SK-N-SH (cell line): Measurements from ENCODE around the gene COL4A4. TPM values are rescaled to one million over a fixed set of nuclear protein-coding genes. Genes with fewer than 3 reads are reported as not detected.
A peak's percentile ranks its signal among the peaks of the same experiment; 100 is the strongest.

Source experiments
- CTCF ChIP-seq: fragments of 200-600 bp; sonication (generic); IDR thresholded peaks from 2 replicates; pipeline ENCODE4 v1.6.1; 2017; ENCODE audit warnings: antibody characterized with exemption, mild to moderate bottlenecking, moderate library complexity
- EP300 ChIP-seq, 2 experiments: IDR thresholded peaks; 2 replicates each; pipeline versions ENCODE4 v1.4.0 to v1.6.1; 2012; ENCODE audit warnings: borderline replicate concordance in 1 of 2, low read depth in 1 of 2, low read length in 1 of 2
- GABPA ChIP-seq: IDR thresholded peaks from 2 replicates; pipeline ENCODE4 v1.4.0; 2012; ENCODE audit warnings: low read depth, mild to moderate bottlenecking
- GATA2 ChIP-seq: sonication (generic); formaldehyde crosslinking; IDR thresholded peaks from 2 replicates; pipeline ENCODE4 v1.5.0; 2020; ENCODE audit warnings: mild to moderate bottlenecking, missing genetic modification reagents
- IRF3 ChIP-seq: fragments of 150-350 bp; IDR thresholded peaks from 2 replicates; pipeline ENCODE4 v1.6.1; 2016; ENCODE audit warnings: mild to moderate bottlenecking, low read depth, low read length
- JUND ChIP-seq: IDR thresholded peaks from 2 replicates; pipeline ENCODE4 v1.4.0; 2012
- MAX ChIP-seq: IDR thresholded peaks from 2 replicates; pipeline ENCODE4 v1.4.0; 2012; ENCODE audit warnings: low read depth
- MEF2A ChIP-seq: IDR thresholded peaks from 2 replicates; pipeline ENCODE4 v1.4.0; 2012; ENCODE audit warnings: low read depth, borderline replicate concordance
- MXI1 ChIP-seq: IDR thresholded peaks from 2 replicates; pipeline ENCODE4 v1.6.1; 2012; ENCODE audit warnings: mild to moderate bottlenecking, low read depth, low read length, improper control_type of control experiment
- PBX3 ChIP-seq: IDR thresholded peaks from 2 replicates; pipeline ENCODE4; 2012
- SIN3A ChIP-seq: IDR thresholded peaks from 2 replicates; pipeline ENCODE4 v1.6.1; 2012; ENCODE audit warnings: low read depth, mild to moderate bottlenecking, low read length, moderate library complexity, borderline replicate concordance
- SMC3 ChIP-seq: IDR thresholded peaks from 2 replicates; pipeline ENCODE4 v1.6.1; 2012; ENCODE audit warnings: low read depth, low read length, improper control_type of control experiment
- TAF1 ChIP-seq: IDR thresholded peaks from 2 replicates; pipeline ENCODE4 v1.6.1; 2012; ENCODE audit warnings: low read depth, mild to moderate bottlenecking, low read length, moderate library complexity, borderline replicate concordance
- TCF12 ChIP-seq: IDR thresholded peaks from 2 replicates; pipeline ENCODE4 v1.4.0; 2012
- TEAD4 ChIP-seq: IDR thresholded peaks from 2 replicates; pipeline ENCODE4 v1.4.0; 2012; ENCODE audit warnings: mild to moderate bottlenecking, borderline replicate concordance; ENCODE audit not compliant: insufficient read depth
- USF1 ChIP-seq: IDR thresholded peaks from 2 replicates; pipeline ENCODE4 v1.4.0; 2012; ENCODE audit warnings: low read depth, borderline replicate concordance
- YY1 ChIP-seq: IDR thresholded peaks from 2 replicates; pipeline ENCODE4 v1.4.0; 2012; ENCODE audit warnings: low read depth, mild to moderate bottlenecking
- polyA plus RNA-seq, 3 experiments: library from polyadenylated mRNA; depleted of rRNA; stranded (reverse); fragments of >200 nt; gene quantifications; 2 replicates each; pipeline ENCODE4 v1.2.3, GENCODE V29; 2012

Gene COL4A4
- polyA plus RNA-seq, 1 of the 3 experiments (the other 2 are of a cell fraction) = not detected

- TF ChIP-seq CTCF (peak; percentile 78), MXI1 (no peak), PBX3 (no peak), GABPA (no peak), YY1 (no peak), TCF12 (no peak), MEF2A (no peak), TAF1 (no peak), EP300 (IDR thresholded peaks at IDR 0.05; ENCODE audit: borderline replicate concordance in 1 of 2, low read depth in 1 of 2, low read length in 1 of 2) (no peak), GATA2 (CRISPR knock-in tag) (no peak; the same call in 1 of the 2 replicates), MAX (no peak), USF1 (no peak), TEAD4 (no peak), IRF3 (no peak), SMC3 (peak; percentile 86), SIN3A (no peak), JUND (no peak)
Observed at GRCh38 chr2:226984750-226985582, 179.0 kb downstream of the COL4A4 start (continued).
